GM13976 (cell line): Measurements from ENCODE around the gene CCRL2.

ENCODE experiments used
- DNase-seq: peaks from one replicate; pipeline ENCODE4 v3.0.0; 2012; ENCODE audit warnings: low spot score
- in situ Hi-C: fragments of 300-500 bp; cut with MboI; formaldehyde crosslinking; loops from one replicate; pipeline ENCODE4 v1.12.0; 2022; ENCODE audit warnings: low sequenced_read_pairs, mixed read lengths, inconsistent platforms; ENCODE audit not compliant: unreplicated experiment
- TF ChIP-seq, protein P1 (sequence below): IDR thresholded peaks from 2 replicates; pipeline ENCODE4 v1.5.1; 2012; ENCODE audit warnings: borderline replicate concordance, mild to moderate bottlenecking; ENCODE audit not compliant: insufficient read depth; ENCODE audit errors: extremely low read depth, missing control alignments, control extremely low read depth

Gene CCRL2

DNA sequence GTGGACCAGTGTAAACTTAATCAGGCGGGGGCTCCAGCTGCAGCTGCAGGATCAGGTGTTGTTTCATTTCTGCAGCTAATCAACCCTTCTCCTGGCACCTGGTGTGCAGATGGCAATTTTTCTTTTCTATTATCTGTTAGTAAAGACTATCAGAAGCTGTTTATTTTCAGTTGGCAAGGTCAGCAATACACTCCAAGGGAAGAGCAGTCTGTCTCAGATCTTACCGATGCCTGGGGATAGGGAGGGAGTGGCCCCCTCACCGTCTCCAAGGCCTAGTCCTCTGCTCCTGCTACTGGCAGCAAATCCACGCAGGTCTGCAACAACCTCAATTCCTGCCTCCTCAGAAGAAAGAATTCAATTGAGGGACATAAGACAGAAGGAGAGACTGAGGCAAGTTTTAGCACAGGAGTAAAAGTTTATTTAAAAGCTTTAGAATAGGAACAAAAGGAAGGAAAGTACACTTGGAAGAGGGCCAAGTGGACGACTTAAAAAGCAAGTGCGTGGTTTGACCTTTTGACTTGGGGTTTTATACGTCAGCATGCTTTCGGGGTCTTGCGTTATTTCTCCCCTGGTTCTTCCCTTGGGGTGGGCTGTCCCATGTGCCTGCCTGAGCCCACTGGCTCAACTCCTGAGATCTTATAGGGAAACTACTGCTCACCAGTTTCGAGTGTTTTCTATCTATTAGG is 9.2 kb downstream of the CCRL2 start:
- DNase-seq, result no peak
- TF ChIP-seq, protein P1, sequence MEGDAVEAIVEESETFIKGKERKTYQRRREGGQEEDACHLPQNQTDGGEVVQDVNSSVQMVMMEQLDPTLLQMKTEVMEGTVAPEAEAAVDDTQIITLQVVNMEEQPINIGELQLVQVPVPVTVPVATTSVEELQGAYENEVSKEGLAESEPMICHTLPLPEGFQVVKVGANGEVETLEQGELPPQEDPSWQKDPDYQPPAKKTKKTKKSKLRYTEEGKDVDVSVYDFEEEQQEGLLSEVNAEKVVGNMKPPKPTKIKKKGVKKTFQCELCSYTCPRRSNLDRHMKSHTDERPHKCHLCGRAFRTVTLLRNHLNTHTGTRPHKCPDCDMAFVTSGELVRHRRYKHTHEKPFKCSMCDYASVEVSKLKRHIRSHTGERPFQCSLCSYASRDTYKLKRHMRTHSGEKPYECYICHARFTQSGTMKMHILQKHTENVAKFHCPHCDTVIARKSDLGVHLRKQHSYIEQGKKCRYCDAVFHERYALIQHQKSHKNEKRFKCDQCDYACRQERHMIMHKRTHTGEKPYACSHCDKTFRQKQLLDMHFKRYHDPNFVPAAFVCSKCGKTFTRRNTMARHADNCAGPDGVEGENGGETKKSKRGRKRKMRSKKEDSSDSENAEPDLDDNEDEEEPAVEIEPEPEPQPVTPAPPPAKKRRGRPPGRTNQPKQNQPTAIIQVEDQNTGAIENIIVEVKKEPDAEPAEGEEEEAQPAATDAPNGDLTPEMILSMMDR, result no peak
- in situ Hi-C loops, result no loop called here

DNA sequence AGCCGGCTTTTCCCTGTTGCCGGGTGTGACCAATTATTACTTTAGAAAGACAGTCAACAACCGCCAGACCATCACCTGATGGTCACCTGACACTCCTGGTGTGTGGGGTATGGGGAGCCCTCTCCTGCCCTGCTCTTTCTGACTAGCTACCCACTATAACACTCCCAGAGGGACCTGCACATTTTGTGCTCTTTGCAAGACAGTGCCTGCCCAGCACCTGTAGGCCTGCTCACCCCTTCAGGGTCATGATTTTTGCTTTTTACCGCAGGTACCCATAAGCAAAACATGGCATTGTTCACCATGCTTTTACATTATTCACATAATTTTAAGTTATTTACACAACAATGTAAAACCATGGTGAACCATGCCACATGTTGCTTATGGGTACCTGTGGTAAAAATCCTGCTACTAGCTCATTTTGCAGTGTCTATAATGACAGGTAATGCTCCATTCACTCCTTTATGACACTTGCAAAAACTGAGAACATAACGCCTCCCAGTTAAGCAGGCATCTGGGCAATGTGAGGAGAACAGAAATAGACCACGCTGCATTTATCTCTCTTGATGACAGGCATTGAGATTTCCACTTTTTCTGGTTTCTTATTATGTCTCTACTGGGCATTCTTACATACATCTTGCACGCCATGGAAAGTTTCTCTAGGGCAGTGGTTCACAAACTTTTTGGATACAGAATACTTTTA is 9.9 kb downstream of the CCRL2 start:
- in situ Hi-C loops, result no loop called here
- DNase-seq, result no peak
- TF ChIP-seq, protein P1, result no peak

DNA sequence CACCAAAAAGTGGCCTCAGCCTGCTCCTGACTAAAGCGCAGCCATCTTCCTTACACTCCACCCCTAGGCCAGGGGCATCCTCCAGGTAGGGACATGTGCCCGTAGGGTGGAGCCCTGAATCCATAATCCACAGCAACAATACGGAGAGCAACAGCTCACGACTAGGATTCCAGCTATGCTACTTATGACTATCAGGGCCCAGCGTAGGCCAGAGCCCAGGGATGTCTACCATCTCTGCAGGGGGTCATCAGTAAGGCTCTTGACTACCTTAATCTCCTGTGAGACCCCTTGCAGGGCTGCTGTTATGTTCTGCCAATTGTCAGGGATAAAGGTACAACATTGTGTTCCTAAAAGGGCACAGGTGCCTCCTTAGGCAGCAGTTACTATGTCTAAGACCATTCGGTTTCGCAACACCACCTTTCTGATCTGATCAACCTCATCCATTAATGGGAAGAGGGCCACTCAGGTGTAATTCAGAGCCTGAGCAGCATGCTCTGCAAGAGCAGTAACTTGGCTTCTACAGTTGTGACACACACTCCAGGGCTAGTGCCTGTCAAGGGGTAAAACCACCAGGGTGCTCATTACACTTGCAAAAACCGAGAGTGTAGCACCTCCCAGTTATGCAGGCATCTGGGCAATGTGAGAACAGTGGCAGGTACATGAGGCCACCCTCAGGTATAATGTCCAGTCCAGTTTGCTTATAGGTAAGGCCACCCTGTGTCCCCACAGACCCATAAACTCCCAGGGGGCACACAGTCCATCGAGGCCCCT is 11.0 kb downstream of the CCRL2 start:
- TF ChIP-seq, protein P1, result no peak
- DNase-seq, result no peak
- in situ Hi-C loops, result no loop called here

- in situ Hi-C loops, result no loop called here
- no peak for DNase-seq
- TF ChIP-seq, protein P1, result no peak
These were observed 12.8 kb downstream of the CCRL2 start for GRCh38 chr3:46419816-46420215.

GRCh38 chr3:46420931-46421330 is 13.9 kb downstream of the CCRL2 start:
- in situ Hi-C loops, result no loop called here

GRCh38 chr3:46422617-46423016 is 15.6 kb downstream of the CCRL2 start:
- TF ChIP-seq, protein P1, result no peak
- no peak for DNase-seq
- in situ Hi-C loops, result no loop called here

More at GRCh38 chr3:46420931-46421330, 13.9 kb downstream of the CCRL2 start:
- TF ChIP-seq, protein P1, result no peak
- no peak for DNase-seq
